ENCODE results near the gene SYMPK. TPM values are rescaled to one million over a fixed set of nuclear protein-coding genes. Genes with fewer than 3 reads are reported as not detected.

The SYMPK gene
- total RNA-seq, 1 donor from 2014 or later = 58.0 TPM

DNA sequence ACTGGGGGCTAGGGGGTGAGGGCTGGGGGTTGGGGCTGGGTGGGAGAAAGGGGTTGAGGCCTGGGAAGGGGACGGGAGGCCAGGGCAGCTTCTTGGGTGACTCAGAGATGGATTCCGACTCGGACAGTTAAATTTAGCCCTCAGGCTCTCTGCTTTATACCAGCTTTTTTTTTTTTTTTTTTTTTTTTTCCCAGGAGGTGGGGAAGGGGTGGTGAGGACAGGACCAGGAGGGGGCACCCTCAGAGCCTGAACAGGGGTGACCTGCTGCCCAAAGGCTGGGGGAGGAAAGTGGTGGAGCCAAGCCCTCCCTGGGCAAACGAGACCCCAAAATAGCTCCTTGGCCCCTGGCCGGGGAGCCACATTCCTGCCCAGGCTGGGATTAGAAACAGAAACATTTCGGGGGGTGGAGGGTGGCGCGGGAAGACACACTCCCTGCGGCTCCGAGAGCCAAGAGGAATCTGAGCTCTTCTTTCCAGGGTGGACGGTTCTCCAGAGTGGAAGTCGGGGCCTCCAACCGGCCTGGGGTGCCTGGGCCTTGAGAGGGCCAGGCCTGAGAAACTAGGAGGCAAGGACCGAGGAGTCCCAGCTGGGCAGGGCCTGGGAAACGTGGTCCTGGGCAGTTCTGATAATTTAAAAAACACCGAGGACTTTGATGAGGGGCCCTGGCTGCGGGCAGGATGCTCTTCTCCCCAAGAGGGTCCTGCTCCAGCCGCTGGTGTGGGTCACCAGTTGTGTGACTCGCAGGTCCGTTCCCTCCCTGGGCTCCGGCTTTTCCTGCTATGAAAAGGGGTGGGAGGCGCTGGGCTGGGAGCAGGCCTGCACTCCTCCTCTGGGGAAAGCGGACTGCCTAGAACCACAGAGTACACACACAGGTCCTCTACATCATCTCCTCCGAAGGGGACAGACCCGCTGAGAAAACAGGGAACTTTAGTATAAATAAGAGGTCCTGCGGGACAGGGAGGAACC, 79.8 kb downstream of the SYMPK start:
- no peak for DNase-seq (ENCODE audit: extremely low read depth, low read depth, low spot score)

DNA sequence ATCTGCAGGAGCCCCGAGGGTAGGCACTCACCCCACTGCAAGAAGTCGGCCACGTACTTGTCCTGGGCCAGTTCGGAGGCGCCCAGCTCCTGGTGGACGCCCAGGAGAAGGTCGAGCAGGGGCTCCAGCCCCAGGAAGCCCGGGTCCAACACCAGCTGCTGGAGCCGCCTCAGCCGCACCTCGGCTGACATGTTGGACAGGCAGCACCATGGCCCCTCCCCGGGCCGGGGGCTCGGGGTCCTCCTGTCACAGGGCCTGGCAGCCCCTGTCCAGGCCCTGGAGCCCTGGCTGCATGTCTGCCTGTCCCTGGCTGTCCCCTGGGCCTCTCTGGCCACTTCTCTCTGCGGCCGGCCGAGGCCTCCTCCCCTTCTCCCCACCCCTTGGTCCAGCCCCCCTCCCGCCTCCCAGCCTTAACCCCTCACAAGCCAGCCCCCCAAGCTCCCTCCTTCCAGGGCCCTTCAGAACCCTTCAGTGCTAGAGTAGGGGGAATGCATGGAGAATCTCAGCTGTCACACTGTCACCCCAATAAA, 80.7 kb downstream of the SYMPK start, which contains the start of gene DMPK:
Gene DMPK, minus strand, starts transcription at position 329 of the 530 bp plus-strand sequence. Its CDS starts 138 bp downstream, at position 191.
- DNase-seq (ENCODE audit: extremely low read depth, low read depth, low spot score) = no peak

DNA sequence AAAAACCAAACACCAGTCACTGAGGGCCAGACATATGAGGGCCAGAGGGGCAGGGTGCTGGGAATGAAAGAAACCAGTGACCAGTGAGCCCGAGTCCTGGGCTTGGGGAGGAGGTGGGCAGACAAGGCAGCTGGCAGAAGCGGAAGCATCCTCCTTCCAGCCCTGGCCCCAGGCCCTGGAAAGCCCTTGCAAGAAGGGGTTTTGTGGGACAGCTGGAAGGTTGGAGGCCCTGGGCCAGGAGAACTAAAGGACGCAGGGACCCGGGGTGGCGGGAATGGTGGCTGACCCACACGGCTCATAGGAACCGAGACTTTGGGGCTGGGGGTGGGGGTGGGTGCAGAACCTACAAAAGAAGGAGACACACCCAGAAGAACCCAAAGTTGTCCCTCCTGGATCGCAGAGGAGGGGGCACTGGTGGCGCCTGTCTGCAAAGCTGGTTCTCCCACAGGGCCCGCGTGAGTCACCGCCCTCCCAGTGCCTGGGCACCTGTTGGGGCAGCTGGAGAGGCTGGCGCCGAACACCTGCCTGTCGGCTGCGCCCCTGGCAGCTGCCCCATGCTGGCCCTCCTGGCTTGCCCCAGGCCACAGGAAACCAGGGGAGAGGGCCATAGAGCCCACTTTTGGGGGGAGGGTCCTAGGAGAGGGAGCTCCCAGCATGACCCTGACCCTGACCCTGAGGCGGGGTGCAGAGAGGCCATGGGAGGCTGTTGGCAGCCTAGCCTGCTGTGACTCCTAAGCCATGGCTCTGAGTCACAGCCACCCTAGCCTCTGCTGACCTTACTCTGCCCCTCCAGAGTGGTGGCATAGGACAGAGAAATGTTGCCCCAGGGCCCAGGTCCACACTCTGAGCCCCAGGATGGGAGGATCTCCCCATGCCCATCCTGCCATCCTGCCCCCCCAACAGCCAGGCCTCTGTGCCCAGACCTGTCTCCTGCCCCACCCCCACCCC, 81.5 kb downstream of the SYMPK start:
- DNase-seq (ENCODE audit: extremely low read depth, low read depth, low spot score) = no peak

DNA sequence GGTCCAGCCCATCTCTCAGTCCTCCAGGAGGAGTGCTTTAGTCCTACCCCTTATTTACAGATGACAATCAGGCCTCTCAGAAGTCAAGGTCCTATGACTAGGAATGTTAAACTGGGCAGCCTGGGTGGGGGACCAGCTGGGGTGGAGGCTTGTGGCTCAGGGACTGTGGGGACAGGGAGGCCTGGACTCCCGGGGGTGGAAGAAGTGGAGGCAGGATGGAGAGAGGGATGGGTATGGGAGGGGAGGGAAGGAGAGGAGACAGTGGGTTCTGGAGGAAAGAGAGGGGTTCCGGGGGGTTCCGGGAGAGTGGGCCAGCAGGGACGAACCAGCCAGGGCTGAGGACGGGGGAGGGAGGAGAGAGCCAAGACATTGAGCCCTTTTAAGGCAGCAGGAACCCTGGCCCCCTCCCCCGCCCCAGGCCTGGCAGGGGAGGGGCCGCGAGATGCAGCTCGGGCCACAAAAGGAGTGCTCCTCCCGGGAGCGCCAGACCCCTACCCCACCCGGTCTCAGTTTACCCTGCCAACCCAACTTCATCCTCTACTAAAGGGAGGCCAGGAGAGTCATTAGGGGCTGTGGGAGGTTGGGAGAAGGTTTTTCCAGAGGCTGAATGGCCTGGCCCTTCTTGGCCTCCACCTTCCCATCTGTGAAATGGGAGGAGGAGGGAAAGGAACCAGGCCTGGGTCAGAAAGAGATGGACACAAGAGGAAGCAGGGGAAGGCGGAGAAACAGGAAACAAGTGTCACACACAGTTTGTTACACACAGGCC, 82.3 kb downstream of the SYMPK start:
- DNase-seq (ENCODE audit: extremely low read depth, low read depth, low spot score) = no peak

DNA sequence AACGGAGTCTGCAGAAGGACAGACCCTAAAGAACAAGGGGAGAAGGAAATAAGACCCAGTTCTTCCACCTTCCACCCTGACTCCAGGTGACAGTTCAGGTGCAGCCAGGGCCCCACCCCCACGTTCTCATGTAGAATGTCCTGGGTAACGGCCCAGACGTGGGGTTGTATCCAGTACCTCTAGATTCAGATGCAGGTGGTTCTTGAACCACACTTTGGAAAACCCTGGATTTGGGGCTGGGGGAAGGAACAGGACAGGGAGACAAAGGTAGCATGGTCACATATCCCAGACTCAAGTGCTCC, 82.8 kb downstream of the SYMPK start:
- DNase-seq (ENCODE audit: extremely low read depth, low read depth, low spot score) = no peak

DNA sequence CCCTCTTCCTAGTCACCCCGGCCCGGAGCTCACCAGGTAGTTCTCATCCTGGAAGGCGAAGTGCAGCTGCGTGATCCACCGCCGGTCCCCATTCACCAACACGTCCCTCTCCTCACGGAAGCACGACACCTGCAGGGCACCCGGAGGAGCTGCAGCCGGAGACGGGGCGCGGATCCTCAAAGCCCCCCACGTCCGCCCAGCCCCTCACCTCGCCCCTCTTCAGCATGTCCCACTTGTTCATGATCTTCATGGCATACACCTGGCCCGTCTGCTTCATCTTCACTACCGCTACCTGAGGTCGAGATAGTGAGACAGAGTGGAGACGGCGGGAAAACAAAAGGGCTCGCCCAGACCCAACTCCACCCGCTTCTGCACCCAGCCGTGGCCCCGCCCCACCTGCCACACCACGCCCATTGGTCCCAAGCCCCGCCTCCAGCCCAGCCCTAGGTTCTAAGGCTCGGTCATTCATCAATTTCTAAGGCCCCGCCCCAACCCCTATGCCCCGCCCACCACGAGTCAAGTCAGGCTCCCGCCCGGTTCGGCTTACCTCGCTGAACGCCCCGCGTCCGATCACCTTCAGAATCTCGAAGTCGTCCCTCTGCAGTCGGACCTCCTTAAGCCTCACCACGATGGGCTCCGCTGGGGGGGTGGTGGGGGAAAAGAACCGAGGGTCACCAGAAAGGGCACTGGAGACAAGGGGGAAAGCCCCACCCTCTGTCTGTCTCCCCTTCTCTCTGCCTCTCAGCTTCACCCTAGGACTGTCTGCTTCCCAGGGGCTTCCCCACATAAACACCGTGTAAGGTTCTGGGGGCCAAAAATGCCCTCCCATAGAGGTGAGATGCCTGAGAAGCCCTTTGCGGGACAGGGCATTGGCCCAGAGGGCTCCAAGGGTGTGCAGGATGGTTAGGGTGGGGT, 83.5 kb downstream of the SYMPK start:
- no peak for DNase-seq (ENCODE audit: extremely low read depth, low read depth, low spot score)

DNA sequence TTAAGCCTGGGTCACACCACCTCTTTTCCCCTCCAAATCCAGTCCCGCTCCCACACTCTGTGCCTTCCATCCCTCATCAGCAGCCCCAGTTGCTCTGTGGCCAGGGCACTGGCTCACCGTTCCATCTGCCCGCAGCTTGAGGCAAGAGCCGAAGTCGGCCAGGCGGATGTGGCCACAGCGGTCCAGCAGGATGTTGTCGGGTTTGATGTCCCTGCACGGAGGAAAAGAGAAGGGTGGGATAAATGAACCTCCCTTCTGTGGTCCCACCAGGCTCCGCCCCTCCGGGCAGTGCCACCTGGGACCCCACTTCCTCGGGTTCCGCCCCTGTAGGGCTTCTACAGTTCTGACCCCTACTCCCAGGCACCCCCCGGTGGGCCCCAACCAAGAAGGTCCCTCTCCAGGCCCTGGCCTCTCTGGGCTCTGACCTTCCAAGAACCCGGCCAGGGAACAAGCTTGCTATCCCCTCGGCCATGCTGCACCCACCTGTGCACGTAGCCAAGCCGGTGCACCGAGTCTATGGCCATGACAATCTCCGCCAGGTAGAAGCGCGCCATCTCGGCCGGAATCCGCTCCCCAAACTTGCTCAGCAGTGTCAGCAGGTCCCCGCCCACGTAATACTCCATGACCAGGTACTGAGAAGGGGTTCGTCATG, 84.8 kb downstream of the SYMPK start:
- no peak for DNase-seq (ENCODE audit: extremely low read depth, low read depth, low spot score)

DNA sequence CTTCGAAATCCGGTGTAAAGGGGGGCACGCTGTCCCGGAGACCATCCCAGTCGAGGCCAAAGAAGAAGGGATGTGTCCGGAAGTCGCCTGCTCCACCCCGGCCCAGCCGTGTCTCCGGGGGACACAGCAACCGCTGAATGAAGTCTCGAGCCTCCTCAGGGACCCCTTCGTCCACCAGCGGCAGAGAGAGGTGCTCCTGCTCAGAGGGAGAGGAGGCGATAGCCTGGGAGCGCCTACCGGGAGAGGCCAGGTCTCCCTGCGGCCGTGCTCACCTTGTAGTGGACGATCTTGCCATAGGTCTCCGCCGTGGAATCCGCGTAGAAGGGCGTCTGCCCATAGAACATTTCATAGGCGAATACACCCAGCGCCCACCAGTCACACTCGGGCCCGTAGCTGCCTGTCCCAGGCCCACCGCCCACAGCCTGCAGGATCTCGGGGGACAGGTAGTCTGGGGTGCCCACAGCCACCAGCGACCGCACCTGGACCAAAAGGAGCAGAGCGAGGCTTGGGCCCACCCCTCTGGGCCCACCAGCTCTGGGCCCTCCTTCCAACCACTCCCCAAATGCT, 85.5 kb downstream of the SYMPK start:
- no peak for DNase-seq (ENCODE audit: extremely low read depth, low read depth, low spot score)

DNA sequence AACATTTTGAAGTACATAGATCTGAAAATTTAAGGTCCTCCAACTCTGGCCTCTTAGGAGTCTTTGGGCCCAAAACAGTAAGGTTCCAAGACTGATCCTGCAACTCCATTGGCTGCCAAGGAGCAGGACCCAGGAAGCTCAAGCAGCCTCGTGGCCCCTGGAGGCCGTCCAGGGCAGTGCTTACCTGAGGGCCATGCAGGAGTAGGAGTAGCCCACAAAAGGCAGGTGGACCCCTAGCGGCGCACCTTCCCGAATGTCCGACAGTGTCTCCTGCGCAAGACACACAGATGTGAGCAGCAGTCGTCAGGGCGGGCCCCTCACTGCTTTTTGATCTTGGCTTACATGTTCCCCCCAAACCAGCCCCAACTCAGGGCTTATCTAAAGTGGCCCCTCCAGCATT, 88.2 kb downstream of the SYMPK start:
- no peak for DNase-seq (ENCODE audit: extremely low read depth, low read depth, low spot score)

DNA sequence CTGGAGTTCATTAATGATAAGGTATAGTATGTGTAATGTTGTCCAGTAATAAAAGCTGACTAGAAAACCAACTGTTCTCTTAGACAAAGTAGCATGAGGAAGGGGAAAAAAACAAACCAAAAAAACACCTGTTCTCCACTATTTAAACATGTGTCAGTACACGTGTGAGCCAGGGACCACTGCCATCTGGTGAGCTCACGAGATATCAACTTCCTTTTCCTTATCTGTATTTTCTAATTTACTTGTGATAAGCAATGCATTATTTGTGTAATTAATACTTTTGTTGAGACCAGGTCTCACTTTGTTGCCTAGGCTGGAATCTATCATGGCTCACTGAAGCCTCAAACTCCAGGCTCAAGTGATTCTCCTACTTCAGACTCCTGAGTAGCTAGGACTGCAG, 89.6 kb downstream of the SYMPK start:
- DNase-seq (ENCODE audit: extremely low read depth, low read depth, low spot score) = no peak

DNA sequence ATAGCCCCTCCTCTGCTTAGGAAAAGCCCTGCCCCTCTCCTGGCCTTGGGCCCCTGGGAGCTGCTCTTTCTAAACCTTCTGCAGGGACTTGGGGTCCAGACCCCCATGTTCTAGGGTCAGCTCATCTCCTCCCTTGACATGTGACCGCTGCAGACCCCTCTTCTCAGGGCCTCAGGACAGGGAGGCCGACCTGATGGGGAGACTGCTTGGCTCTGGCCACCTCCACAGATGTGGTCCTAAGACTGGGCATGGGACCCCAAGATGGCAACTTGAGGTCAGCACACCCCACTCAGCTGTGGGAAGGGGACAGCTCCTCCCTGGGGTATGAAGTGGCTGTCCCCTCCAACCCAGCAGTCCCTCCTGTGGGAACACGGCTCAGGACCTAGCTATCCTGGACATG, 90.0 kb downstream of the SYMPK start:
- DNase-seq (ENCODE audit: extremely low read depth, low read depth, low spot score) = no peak

DNA sequence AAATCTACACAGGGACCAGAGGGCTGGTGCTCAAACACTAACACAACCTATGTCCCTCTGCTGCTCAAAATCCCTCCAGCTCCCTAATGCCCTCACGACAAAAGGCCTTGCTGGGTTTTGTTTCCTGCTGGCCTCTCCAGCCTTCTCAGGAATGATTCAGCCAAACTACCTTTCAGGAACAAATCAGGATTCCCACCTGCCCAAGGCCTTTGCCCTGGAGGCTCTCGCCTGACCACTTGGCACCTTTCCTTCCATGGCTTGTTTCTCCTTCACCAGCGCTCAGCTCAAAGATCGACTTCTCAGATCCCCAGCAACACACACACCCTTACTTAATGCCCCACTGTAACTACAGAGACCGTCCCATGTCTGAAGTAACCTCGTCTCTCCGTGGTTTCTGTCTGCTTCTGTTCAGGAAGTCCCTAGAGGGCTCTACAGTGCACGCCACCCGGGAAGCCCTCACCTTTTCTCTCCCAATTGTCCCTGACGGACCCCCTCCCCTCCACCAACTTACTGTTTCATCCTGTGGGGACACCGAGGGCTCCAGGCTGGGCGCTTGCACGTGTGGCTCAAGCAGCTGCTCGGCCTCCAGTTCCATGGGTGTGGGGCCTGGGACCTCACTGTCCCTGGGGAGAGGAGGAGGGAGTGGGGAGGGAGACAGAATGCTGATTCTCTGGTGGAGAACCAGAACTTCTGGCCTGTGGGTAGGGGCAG, 90.7 kb downstream of the SYMPK start:
- no peak for DNase-seq (ENCODE audit: extremely low read depth, low read depth, low spot score)

DNA sequence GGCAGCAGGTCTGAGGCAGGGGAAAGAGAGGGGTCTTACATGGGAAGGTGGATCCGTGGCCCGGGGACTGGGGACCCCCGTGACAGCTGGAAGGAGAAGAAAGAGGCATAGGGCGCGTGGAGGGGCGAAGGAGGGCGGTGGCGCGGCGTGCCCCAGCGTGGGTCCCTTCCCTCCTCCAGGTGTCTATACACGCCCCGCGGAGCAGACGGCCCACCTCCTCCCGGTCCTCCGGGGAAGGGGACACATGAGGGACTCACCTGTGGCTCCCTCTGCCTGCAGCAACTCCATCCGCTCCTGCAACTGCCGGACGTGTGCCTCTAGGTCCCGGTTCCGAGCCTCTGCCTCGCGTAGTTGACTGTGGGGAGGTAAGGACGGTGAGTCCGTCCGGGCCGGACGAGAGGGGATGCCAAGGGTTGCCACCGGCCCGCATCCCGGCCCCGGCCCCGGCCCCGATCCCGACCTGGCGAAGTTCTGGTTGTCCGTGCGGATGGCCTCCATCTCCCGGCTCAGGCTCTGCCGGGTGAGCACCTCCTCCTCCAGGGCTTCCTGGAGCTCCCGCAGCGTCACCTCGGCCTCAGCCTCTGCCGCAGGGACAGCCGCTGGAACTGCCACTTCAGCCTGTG, 91.5 kb downstream of the SYMPK start:
- no peak for DNase-seq (ENCODE audit: extremely low read depth, low read depth, low spot score)

DNA sequence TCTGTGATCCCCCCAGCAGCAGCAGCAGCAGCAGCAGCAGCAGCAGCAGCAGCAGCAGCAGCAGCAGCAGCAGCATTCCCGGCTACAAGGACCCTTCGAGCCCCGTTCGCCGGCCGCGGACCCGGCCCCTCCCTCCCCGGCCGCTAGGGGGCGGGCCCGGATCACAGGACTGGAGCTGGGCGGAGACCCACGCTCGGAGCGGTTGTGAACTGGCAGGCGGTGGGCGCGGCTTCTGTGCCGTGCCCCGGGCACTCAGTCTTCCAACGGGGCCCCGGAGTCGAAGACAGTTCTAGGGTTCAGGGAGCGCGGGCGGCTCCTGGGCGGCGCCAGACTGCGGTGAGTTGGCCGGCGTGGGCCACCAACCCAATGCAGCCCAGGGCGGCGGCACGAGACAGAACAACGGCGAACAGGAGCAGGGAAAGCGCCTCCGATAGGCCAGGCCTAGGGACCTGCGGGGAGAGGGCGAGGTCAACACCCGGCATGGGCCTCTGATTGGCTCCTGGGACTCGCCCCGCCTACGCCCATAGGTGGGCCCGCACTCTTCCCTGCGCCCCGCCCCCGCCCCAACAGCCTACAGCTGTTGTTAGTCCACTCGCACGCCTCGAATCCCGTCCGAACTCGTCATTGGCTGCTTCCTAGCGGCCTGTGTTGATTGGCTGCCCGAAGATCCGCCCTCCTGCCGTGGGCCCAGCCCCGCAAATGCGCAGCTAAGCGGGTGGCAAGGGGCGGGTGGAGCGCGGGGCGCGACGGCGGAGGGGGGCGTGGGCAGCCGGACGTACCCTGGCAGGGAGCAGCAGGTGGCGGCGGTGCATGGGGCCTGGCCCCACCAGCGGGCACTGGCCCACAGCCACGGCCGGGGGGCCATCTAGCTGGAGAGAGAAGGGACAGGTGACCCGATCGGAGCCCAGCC, 92.5 kb downstream of the SYMPK start:
- DNase-seq (ENCODE audit: extremely low read depth, low read depth, low spot score) = peak; percentile 82

DNA sequence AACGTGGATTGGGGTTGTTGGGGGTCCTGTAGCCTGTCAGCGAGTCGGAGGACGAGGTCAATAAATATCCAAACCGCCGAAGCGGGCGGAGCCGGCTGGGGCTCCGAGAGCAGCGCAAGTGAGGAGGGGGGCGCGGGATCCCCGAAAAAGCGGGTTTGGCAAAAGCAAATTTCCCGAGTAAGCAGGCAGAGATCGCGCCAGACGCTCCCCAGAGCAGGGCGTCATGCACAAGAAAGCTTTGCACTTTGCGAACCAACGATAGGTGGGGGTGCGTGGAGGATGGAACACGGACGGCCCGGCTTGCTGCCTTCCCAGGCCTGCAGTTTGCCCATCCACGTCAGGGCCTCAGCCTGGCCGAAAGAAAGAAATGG, 93.1 kb downstream of the SYMPK start:
- DNase-seq (ENCODE audit: extremely low read depth, low read depth, low spot score) = no peak

DNA sequence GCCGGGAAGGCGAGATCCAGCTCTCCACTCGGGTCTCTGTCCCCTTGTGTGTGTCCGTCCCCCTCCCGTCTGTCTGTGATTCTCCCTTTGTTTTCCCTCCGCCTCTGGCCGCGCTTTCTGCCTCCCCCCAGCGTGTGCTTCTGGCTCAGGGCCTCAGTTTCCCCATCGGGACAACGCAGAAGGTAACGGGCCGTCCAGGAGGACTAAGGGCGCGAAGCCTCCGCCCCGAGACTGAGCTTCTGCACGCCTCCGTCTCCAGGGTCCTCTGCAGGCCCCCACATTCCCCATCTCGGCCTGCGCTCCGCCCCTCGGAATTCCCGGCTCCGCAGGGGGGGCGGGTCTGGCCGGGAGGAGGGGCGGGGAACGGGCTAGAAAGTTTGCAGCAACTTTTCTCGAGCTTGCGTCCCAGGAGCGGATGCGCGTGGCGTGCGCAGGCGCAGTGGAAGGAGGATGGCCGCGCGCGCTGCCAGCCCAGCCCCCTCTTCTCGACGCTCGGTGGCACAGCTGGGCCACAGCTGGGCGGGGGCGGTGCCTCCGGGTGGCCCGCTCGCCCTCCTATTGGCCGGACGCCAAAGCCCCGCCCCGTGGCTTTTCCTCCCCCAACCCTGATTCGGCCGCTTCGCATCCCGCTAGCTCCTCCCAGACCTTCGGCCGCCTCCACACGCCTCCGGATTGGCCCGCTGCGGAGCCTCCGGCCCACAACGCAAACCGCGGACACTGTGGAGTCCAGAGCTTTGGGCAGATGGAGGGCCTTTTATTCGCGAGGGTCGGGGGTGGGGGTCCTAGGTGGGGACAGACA, 93.8 kb downstream of the SYMPK start, which contains the start of gene SIX5:
Gene SIX5, minus strand, starts transcription at position 269 of the 799 bp plus-strand sequence. CDS start 408 bp downstream, outside the sequence.
- DNase-seq (ENCODE audit: extremely low read depth, low read depth, low spot score) = no peak
